ENCODE measurements around the gene PPARG.
"Not testable (repeated sequence)": the region's sequence is repeated elsewhere in the genome, so short reads cannot be mapped to it uniquely, and the experiment has no call there.

PPARG gene

DNA sequence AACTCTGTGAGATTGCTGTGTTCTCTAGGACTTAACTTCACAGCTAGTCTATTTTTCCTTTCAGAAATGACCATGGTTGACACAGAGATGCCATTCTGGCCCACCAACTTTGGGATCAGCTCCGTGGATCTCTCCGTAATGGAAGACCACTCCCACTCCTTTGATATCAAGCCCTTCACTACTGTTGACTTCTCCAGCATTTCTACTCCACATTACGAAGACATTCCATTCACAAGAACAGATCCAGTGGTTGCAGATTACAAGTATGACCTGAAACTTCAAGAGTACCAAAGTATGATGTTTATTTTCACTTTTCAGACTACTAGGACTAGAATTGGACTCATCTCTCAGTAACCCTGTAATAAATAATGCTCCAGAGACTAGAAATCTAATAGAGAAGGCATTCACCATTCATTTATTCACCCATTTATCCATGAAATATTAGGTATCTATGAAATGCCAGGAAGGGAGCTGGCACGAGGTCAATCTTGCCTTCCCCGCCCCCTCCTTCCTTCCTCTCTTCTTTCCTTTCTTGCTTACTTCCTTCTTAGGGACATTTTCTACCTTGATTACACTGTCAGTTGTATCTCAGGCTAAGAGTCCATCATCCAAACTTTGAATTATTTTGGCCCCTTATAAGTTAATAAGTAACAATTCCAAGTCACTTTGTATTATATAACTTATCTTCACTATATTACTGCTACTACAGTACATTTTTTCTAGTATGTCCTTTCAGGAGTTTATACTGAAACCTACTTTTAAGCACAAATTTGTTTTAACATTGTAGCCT lies 91.0 kb downstream of the PPARG start:
- no peak for DNase-seq (ENCODE audit: low read depth)

DNA sequence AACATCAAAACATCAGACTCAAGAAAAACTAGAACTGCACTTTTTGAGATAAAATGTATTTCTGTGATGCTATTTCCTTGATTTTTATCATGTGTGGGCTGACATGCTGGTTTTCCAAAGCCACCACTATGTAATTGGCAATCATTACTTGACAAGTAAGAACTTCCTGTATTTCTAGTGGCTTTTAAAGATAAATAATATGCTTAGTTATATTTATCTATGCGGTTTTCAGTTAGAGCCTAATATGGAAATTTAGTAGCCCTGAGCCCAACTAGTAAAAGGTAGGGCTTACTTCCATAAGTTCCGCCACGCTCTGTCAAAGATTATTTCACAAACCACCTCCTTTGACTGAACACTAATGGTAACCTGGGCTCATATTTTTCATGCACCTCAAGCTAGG lies 91.6 kb downstream of the PPARG start:
- DNase-seq (ENCODE audit: low read depth): no peak

- no peak for DNase-seq (ENCODE audit: low read depth)
Measured at GRCh38 chr3:12381199-12381598, 92.3 kb downstream of the PPARG start.

DNA sequence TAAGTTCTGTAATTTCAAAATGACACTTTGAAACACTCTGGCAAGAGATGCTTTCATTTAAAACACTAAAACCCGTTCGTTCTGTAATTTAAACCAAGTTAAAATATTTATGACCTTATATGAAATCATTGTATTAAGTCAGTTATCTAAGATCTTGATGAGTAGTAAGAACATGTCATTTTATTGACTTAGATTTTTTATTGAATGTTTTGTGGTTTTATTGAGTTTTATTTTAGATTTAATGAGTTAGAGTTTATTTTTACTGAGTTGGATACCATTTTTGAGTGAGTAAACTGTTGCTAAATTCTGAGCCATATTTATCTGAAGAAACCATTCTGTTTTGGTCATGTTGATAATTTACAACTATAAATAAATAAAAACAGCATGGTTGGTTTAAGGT lies 94.3 kb downstream of the PPARG start:
- no peak for DNase-seq (ENCODE audit: low read depth)

- DNase-seq (ENCODE audit: low read depth): no peak
Measured at GRCh38 chr3:12384451-12385233, 95.8 kb downstream of the PPARG start.

DNA sequence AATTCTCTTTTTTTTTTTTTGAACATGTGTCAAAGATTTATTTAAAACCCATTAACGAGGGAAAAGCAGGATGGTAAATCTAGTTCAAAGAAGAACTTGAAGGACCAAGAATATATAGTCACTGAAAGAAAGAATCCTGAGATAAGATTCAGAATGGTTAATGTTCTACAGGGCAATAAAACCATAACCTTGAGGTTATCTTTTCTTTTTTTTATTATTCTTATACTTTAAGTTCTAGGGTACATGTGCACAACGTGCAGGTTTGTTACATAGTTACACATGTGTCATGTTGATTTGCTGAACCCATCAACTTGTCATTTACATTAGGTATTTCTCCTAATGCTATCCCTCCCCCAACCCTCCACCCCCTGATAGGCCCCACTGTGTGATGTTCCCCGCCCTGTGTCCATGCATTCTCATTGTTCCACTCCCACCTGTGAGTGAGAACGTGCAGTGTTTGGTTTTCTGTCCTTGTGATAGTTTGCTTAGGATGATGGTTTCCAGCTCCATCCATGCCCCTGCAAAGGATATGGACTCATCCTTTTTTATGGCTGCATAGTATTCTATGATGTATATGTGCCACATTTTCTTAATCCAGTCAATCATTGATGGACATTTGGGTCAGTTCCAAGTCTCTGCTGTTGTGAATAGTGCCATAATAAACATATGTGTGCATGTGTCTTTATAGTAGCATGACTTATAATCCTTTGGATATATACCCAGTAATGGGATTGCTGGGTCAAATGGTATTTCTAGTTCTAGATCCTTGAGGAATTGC lies 97.8 kb downstream of the PPARG start:
- DNase-seq (ENCODE audit: low read depth): not testable (repeated sequence)

- DNase-seq (ENCODE audit: low read depth): no peak
Measured at GRCh38 chr3:12388185-12388584, 99.3 kb downstream of the PPARG start.

DNA sequence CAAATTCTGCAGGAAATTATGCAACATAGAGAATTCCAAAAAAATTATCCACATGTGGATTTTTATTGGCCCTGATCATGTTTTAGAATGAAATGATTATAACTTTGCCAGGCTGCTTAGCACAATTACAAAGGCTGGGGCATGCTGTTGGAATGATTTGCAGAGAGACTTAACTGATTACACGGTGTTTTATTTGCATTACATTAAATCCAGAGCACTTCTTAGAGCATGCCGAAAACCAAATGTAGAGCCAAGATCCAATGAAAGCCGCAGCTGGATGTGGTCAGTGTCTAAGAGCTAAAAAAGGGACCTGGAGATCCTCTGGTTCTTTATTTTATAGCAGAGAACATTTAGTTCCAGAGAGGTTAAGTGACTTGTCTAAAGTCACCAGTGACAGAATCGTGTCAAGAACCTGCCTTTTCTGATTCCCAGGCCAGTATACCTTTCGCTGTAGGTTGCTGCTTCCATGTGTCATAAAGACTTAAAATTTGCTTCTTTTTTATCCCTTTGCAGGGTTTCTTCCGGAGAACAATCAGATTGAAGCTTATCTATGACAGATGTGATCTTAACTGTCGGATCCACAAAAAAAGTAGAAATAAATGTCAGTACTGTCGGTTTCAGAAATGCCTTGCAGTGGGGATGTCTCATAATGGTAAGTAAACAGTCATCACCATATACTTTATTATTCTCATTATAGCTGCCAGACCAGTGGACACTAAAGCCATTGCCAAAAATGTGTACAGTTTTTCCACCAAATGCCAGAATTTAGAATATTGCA lies 103.4 kb downstream of the PPARG start:
- DNase-seq (ENCODE audit: low read depth): no peak

GRCh38 chr3:12393894-12394293 lies 105.0 kb downstream of the PPARG start:
- no peak for DNase-seq (ENCODE audit: low read depth)

GRCh38 chr3:12394569-12395271 lies 105.8 kb downstream of the PPARG start:
- DNase-seq (ENCODE audit: low read depth): no peak

DNA sequence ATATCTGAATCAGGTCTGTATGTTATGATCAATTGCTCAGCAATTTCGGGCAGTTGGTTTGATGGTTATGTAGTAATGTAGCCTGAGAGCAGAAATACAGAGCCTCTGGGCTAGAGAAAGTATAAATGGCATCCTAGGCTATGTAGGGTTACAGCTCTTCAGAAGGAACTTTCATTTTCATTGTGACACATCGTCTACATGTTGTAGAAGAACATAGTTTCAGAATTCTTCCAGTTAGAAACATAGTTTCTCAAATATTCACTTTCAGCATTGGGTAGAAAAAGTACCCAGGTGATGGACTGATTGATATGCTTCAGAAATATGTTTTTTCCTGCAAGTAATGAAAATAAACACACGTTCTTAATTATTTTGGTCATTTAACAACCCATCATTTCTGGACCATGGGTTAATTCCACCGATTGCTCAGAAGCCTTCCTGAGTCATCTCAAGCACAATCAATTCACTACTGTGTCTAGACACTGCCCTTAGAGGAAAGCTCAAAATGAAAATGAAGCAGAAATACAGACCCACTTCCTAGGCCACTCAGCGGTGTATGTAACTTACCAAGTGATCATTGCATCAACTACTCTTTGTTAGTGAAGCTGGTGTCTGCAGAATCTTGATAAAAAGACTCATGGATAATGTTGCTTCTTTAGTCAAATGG lies 106.6 kb downstream of the PPARG start:
- no peak for DNase-seq (ENCODE audit: low read depth)

DNA sequence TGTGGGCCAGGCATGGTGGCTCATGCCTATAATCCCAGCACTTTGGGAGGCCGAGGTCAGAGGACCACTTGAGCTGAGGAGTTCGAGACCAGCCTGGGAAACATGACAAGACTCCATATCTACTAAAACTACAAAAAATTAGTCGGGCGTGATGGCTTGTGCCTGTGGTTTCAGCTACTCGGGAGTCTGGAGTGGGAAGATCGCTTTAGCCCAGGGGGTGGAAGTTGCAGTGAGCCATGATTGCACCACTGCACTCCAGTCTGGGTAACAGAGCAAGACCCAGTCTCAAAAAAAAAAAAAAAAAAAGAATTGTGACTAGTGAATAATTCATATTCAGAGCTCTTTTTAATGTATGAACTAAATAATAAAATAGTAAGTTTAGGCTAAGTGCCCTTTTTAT lies 107.6 kb downstream of the PPARG start:
- DNase-seq (ENCODE audit: low read depth): no peak

DNA sequence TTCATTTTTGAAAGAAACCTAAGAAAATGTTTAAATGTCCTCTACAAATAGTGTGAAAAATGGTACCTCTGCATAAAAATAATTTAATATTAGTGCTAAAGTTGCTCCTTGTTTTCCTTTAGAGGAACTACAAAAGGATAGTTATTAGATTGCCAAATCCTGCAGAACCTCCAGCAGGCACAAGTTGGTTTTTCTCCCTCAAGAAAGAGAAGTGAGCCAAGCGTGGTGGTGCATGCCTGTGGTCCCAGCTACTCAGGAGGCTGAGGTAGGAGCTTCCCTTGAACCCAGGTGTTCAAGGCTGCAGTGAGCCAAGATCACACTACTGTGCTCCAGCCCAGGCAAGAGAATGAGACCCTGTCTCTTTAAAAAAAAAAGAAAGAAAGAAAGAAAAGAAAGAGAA lies 110.4 kb downstream of the PPARG start:
- no peak for DNase-seq (ENCODE audit: low read depth)

GRCh38 chr3:12400616-12401194 lies 111.8 kb downstream of the PPARG start:
- DNase-seq (ENCODE audit: low read depth): no peak

DNA sequence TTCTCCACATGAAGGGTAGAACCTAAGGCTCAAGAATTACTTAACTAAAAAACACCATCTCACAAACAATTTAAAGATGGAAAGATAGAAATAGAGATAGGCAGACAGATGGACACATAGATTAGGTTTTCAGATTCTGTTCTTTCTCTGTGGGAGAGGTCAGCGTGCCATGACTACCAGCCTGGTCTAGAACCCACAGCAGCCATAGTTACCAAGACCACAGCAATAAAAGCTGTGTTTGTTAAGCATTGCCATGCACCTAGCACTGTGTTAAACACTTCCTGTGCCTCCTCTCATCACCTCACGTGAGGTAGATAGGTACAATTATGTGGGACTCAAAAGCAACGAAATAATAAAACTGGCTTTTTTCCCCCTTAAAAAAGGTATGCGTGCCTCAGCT lies 112.3 kb downstream of the PPARG start:
- no peak for DNase-seq (ENCODE audit: low read depth)

DNA sequence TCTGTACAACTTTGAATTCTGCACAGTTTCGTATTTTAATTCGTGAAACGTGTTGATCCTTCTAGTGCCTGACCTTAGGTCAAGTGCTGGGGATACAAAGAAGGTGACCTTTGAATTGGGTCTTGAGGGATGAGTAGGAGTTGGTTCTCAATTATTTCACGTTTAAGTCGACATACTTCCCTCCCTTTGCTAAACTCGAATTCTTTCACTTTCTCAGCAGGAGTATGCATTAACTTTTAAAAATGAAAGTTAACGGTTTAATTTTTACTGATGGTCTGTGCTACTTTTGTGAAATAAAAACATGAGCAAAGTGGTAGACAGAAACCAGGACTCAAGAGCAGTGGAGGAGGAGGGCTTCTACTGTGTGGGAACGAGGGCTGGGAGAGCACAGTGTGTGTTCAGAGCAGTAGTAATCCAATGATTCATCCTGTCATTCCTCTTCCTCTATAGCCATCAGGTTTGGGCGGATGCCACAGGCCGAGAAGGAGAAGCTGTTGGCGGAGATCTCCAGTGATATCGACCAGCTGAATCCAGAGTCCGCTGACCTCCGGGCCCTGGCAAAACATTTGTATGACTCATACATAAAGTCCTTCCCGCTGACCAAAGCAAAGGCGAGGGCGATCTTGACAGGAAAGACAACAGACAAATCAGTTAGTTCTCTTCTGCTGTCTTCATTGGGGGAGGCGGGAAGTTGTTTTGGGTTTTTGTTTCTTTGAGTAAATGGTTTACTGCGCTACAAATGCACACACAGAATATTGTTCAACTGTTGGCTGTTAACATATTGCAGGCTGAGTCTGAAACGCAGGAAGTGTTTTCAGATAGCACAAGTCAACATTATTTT lies 116.8 kb downstream of the PPARG start:
- DNase-seq (ENCODE audit: low read depth): no peak

GRCh38 chr3:12408984-12409683 lies 120.3 kb downstream of the PPARG start:
- DNase-seq (ENCODE audit: low read depth): no peak

DNA sequence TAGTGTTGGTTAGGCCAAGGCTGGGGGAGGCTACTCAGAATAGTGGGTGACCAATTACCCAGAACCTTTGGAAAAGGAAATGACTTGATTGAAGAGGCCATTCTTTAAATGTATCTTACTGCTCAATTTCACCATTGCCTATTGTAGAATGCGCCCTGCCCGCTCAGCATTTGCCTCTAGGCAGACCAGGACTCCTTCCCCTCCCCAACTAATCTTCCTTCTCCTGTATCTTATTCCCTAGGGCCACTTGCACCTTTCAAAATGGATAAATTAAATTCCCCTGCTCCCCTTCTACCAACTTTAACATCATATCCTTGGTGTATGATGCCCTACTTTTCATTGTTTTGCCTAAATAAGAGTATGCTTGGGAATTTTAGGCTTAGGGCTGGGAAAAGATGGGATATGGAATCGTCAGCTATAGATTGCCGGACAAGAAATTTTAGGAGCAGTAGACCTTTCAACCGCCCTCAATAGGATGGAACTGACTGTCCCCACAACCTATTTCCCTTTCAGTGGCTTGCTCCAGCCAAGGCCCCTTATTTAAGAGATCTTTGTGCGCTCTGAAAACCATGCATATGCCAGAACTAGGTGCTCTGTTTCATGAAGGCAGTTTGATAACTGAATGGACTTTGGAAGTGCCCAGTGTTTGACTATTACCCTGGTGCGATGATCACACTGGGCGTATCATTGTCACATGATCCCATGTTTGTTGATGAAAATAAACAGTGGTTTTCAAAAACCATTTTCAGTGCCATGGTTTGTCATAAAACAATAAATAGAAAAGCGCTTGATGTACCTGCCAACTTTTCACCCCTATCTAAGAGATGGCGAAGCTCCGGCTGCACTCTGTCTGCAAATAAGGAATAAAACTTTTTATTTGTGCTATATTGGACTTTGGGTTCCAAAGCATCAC lies 121.1 kb downstream of the PPARG start:
- DNase-seq (ENCODE audit: low read depth): no peak
